ENCODE results near the gene LRRC2. TPM values are rescaled to one million over a fixed set of nuclear protein-coding genes. Genes with fewer than 3 reads are reported as not detected.

Gene LRRC2
- total and polyA plus RNA-seq, 10 donors = 0.59 to 10.9 (median 5.0) TPM

DNA sequence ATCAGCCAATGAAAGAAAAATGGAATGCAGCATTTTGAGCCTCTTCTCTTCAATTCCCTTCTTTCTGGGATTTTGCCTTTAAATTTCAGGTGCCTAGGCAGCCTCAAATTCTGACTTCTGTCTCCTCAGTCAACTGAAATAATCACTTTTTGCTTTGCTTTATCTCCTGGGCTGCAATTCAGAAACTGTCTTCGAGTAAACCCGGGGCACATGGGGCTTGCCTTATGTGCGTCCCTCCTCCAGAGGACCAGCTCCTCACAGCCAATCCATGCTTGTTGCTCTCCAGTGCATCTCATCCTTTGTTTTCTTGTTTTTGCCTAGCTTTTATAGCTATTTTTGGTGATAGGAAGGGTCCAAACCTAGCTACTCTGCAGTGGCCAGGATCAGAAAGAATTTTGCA lies 59.6 kb downstream of the LRRC2 start:
- no peak overlapping the region for H3K27ac ChIP-seq
- H3K4me1 ChIP-seq = peaks cover 0 to 3% (median under 1%) of the 10 kb centered on the region in 6 donors
- TF ChIP-seq POLR2A (IDR thresholded peaks at IDR 0.05) (no peak), POLR2AphosphoS5 (IDR thresholded peaks at IDR 0.05) (no peak)
- TF ChIP-seq, protein P1, sequence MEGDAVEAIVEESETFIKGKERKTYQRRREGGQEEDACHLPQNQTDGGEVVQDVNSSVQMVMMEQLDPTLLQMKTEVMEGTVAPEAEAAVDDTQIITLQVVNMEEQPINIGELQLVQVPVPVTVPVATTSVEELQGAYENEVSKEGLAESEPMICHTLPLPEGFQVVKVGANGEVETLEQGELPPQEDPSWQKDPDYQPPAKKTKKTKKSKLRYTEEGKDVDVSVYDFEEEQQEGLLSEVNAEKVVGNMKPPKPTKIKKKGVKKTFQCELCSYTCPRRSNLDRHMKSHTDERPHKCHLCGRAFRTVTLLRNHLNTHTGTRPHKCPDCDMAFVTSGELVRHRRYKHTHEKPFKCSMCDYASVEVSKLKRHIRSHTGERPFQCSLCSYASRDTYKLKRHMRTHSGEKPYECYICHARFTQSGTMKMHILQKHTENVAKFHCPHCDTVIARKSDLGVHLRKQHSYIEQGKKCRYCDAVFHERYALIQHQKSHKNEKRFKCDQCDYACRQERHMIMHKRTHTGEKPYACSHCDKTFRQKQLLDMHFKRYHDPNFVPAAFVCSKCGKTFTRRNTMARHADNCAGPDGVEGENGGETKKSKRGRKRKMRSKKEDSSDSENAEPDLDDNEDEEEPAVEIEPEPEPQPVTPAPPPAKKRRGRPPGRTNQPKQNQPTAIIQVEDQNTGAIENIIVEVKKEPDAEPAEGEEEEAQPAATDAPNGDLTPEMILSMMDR (IDR thresholded peaks at IDR 0.05 in 8 of 11, conservative IDR thresholded peaks at IDR 0.05 in 3 of 11) = no peak
- H3K4me3 ChIP-seq = no peak overlapping the region
- no peaks in the 10 kb centered on the region for H3K9me3 ChIP-seq
- intact Hi-C loops (cut with DNase I; ENCODE audit: low total_unique reads) = no loop called here
- H3K27me3 ChIP-seq (replicated peaks in 1 of 7) = no peaks in the 10 kb centered on the region
- H3K36me3 ChIP-seq = no peaks in the 10 kb centered on the region
- no peak for DNase-seq
- WGBS, 5 donors = 87 to 95% (median 91%) methylated on average over 3 of the region's 3 CpGs

DNA sequence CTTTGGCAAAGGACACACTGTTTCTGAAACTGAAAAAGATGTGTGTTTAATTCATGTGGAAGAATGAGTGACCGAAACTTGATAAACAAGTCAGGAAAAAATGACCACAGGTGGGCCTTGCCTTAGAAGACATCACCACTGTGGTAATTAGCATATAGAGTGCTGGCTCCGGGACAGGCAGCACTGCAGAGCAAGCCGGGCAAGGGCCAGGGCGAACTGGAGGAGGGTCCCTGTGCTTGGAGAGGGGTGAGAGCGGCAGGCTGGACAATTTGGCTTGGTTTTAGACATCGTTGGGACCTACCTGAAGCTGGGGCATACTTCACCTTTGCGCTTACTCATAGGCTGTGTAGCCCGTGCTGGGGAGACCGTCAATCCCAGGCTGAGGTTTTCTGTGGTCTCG lies 60.1 kb downstream of the LRRC2 start:
- 84 to 94% (median 86%) methylated on average over 10 of the region's 10 CpGs for WGBS, 5 donors
- H3K4me1 ChIP-seq = peaks cover 0 to 9% (median 6%) of the 10 kb centered on the region in 6 donors
- no peak for DNase-seq
- intact Hi-C loops (cut with DNase I; ENCODE audit: low total_unique reads) = no loop called here
- H3K27me3 ChIP-seq (replicated peaks in 1 of 7) = no peaks in the 10 kb centered on the region
- H3K36me3 ChIP-seq = no peaks in the 10 kb centered on the region
- no peaks in the 10 kb centered on the region for H3K9me3 ChIP-seq
- no peak overlapping the region for H3K27ac ChIP-seq
- TF ChIP-seq, protein P1 (IDR thresholded peaks at IDR 0.05 in 8 of 11, conservative IDR thresholded peaks at IDR 0.05 in 3 of 11) = no peak
- TF ChIP-seq POLR2AphosphoS5 (IDR thresholded peaks at IDR 0.05) (no peak), POLR2A (IDR thresholded peaks at IDR 0.05) (no peak)
- H3K4me3 ChIP-seq = no peak overlapping the region

- Histone ChIP-seq H3K9me3 (no peaks in the 10 kb centered on the region), H3K27ac (no peak overlapping the region), H3K4me1 (peaks cover 0 to 14% (median 6%) of the 10 kb centered on the region in 6 donors), H3K4me3 (no peak overlapping the region), H3K36me3 (no peaks in the 10 kb centered on the region), H3K27me3 (replicated peaks in 1 of 7) (no peaks in the 10 kb centered on the region)
- TF ChIP-seq POLR2AphosphoS5 (IDR thresholded peaks at IDR 0.05) (no peak), POLR2A (IDR thresholded peaks at IDR 0.05) (no peak)
- TF ChIP-seq, protein P1 (IDR thresholded peaks at IDR 0.05 in 8 of 11, conservative IDR thresholded peaks at IDR 0.05 in 3 of 11) = no peak
- intact Hi-C loops (cut with DNase I; ENCODE audit: low total_unique reads) = no loop called here
- DNase-seq = no peak
- WGBS, 5 donors = 63 to 80% (median 70%) methylated on average over 5 of the region's 5 CpGs
Measured at GRCh38 chr3:46504789-46505188, 61.3 kb downstream of the LRRC2 start.

- intact Hi-C loops (cut with DNase I; ENCODE audit: low total_unique reads) = no loop called here
- TF ChIP-seq POLR2A (IDR thresholded peaks at IDR 0.05) = no peak
- no peak for TF ChIP-seq POLR2AphosphoS5 (IDR thresholded peaks at IDR 0.05)
- TF ChIP-seq, protein P1 (IDR thresholded peaks at IDR 0.05 in 8 of 11, conservative IDR thresholded peaks at IDR 0.05 in 3 of 11) = no peak
- Histone ChIP-seq H3K27me3 (replicated peaks in 1 of 7) (no peaks in the 10 kb centered on the region), H3K4me3 (no peak overlapping the region), H3K4me1 (peaks cover 0 to 14% (median 6%) of the 10 kb centered on the region in 6 donors), H3K9me3 (no peaks in the 10 kb centered on the region), H3K27ac (no peak overlapping the region), H3K36me3 (no peaks in the 10 kb centered on the region)
- no peak for DNase-seq
- 70 to 75% (median 74%) methylated on average over 7 of the region's 7 CpGs for WGBS, 5 donors
Measured at GRCh38 chr3:46503200-46503874, 62.8 kb downstream of the LRRC2 start.
